Measurements from ENCODE around the gene FAM193A.
"Not testable (repeated sequence)": the region's sequence is repeated elsewhere in the genome, so short reads cannot be mapped to it uniquely, and the experiment has no call there.

DNA sequence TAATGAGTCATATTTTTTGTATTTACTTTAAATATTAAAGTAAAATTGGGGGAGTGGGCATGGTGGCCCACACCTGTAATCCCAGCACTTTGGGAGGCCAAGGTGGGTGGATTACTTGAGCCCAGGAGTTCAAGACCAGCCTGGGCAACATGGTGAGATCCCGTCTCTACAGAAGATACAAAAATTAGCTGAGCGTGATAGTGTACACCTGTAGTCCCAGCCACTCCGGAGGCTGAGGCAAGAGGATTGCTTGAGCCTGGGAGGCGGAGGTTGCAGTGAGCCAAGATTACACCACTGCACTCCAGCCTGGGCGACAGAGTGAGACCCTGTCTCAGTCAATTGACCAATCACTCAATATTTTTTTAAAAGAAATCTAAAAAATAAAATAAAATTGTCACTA lies 100.5 kb downstream of the FAM193A start:
- TF ChIP-seq POLR2AphosphoS5 (IDR thresholded peaks at IDR 0.05; ENCODE audit: low read depth); EZH2 (IDR thresholded peaks at IDR 0.05; ENCODE audit: low read depth, unreplicated experiment); ZNF331 (CRISPR knock-in tag; IDR thresholded peaks at IDR 0.05; ENCODE audit: low read depth); EZH2phosphoT487 (IDR thresholded peaks at IDR 0.05; ENCODE audit: unreplicated experiment); CREB1 (CRISPR knock-in tag; IDR thresholded peaks at IDR 0.05; ENCODE audit: low read depth); JUNB (IDR thresholded peaks at IDR 0.05; ENCODE audit: unreplicated experiment); ZNF114 (CRISPR knock-in tag; IDR thresholded peaks at IDR 0.05); STAT1 (IDR thresholded peaks at IDR 0.05; ENCODE audit: unreplicated experiment); NANOG (IDR thresholded peaks at IDR 0.05; ENCODE audit: borderline replicate concordance): not testable (repeated sequence)
- TF ChIP-seq, protein P1, sequence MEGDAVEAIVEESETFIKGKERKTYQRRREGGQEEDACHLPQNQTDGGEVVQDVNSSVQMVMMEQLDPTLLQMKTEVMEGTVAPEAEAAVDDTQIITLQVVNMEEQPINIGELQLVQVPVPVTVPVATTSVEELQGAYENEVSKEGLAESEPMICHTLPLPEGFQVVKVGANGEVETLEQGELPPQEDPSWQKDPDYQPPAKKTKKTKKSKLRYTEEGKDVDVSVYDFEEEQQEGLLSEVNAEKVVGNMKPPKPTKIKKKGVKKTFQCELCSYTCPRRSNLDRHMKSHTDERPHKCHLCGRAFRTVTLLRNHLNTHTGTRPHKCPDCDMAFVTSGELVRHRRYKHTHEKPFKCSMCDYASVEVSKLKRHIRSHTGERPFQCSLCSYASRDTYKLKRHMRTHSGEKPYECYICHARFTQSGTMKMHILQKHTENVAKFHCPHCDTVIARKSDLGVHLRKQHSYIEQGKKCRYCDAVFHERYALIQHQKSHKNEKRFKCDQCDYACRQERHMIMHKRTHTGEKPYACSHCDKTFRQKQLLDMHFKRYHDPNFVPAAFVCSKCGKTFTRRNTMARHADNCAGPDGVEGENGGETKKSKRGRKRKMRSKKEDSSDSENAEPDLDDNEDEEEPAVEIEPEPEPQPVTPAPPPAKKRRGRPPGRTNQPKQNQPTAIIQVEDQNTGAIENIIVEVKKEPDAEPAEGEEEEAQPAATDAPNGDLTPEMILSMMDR (conservative IDR thresholded peaks at IDR 0.05; ENCODE audit: low read depth in 2 of 2) = not testable (repeated sequence)
- TF ChIP-seq, protein P2, sequence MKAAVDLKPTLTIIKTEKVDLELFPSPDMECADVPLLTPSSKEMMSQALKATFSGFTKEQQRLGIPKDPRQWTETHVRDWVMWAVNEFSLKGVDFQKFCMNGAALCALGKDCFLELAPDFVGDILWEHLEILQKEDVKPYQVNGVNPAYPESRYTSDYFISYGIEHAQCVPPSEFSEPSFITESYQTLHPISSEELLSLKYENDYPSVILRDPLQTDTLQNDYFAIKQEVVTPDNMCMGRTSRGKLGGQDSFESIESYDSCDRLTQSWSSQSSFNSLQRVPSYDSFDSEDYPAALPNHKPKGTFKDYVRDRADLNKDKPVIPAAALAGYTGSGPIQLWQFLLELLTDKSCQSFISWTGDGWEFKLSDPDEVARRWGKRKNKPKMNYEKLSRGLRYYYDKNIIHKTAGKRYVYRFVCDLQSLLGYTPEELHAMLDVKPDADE (IDR thresholded peaks at IDR 0.05) = not testable (repeated sequence)
- TF ChIP-seq, protein P3, sequence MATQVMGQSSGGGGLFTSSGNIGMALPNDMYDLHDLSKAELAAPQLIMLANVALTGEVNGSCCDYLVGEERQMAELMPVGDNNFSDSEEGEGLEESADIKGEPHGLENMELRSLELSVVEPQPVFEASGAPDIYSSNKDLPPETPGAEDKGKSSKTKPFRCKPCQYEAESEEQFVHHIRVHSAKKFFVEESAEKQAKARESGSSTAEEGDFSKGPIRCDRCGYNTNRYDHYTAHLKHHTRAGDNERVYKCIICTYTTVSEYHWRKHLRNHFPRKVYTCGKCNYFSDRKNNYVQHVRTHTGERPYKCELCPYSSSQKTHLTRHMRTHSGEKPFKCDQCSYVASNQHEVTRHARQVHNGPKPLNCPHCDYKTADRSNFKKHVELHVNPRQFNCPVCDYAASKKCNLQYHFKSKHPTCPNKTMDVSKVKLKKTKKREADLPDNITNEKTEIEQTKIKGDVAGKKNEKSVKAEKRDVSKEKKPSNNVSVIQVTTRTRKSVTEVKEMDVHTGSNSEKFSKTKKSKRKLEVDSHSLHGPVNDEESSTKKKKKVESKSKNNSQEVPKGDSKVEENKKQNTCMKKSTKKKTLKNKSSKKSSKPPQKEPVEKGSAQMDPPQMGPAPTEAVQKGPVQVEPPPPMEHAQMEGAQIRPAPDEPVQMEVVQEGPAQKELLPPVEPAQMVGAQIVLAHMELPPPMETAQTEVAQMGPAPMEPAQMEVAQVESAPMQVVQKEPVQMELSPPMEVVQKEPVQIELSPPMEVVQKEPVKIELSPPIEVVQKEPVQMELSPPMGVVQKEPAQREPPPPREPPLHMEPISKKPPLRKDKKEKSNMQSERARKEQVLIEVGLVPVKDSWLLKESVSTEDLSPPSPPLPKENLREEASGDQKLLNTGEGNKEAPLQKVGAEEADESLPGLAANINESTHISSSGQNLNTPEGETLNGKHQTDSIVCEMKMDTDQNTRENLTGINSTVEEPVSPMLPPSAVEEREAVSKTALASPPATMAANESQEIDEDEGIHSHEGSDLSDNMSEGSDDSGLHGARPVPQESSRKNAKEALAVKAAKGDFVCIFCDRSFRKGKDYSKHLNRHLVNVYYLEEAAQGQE (IDR thresholded peaks at IDR 0.05; ENCODE audit: unreplicated experiment) = not testable (repeated sequence)
- TF ChIP-seq, protein P4, sequence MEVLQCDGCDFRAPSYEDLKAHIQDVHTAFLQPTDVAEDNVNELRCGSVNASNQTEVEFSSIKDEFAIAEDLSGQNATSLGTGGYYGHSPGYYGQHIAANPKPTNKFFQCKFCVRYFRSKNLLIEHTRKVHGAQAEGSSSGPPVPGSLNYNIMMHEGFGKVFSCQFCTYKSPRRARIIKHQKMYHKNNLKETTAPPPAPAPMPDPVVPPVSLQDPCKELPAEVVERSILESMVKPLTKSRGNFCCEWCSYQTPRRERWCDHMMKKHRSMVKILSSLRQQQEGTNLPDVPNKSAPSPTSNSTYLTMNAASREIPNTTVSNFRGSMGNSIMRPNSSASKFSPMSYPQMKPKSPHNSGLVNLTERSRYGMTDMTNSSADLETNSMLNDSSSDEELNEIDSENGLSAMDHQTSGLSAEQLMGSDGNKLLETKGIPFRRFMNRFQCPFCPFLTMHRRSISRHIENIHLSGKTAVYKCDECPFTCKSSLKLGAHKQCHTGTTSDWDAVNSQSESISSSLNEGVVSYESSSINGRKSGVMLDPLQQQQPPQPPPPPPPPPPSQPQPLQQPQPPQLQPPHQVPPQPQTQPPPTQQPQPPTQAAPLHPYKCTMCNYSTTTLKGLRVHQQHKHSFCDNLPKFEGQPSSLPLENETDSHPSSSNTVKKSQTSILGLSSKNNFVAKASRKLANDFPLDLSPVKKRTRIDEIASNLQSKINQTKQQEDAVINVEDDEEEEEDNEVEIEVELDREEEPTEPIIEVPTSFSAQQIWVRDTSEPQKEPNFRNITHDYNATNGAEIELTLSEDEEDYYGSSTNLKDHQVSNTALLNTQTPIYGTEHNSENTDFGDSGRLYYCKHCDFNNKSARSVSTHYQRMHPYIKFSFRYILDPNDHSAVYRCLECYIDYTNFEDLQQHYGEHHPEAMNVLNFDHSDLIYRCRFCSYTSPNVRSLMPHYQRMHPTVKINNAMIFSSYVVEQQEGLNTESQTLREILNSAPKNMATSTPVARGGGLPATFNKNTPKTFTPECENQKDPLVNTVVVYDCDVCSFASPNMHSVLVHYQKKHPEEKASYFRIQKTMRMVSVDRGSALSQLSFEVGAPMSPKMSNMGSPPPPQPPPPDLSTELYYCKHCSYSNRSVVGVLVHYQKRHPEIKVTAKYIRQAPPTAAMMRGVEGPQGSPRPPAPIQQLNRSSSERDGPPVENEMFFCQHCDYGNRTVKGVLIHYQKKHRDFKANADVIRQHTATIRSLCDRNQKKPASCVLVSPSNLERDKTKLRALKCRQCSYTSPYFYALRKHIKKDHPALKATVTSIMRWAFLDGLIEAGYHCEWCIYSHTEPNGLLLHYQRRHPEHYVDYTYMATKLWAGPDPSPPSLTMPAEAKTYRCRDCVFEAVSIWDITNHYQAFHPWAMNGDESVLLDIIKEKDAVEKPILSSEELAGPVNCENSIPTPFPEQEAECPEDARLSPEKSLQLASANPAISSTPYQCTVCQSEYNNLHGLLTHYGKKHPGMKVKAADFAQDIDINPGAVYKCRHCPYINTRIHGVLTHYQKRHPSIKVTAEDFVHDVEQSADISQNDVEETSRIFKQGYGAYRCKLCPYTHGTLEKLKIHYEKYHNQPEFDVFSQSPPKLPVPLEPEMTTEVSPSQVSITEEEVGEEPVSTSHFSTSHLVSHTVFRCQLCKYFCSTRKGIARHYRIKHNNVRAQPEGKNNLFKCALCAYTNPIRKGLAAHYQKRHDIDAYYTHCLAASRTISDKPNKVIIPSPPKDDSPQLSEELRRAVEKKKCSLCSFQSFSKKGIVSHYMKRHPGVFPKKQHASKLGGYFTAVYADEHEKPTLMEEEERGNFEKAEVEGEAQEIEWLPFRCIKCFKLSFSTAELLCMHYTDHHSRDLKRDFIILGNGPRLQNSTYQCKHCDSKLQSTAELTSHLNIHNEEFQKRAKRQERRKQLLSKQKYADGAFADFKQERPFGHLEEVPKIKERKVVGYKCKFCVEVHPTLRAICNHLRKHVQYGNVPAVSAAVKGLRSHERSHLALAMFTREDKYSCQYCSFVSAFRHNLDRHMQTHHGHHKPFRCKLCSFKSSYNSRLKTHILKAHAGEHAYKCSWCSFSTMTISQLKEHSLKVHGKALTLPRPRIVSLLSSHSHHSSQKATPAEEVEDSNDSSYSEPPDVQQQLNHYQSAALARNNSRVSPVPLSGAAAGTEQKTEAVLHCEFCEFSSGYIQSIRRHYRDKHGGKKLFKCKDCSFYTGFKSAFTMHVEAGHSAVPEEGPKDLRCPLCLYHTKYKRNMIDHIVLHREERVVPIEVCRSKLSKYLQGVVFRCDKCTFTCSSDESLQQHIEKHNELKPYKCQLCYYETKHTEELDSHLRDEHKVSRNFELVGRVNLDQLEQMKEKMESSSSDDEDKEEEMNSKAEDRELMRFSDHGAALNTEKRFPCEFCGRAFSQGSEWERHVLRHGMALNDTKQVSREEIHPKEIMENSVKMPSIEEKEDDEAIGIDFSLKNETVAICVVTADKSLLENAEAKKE (CRISPR knock-in tag; IDR thresholded peaks at IDR 0.05) = not testable (repeated sequence)
